C1 segment of cervical spinal cord (tissue), 14 donors: Measurements from ENCODE around the gene FIGLA.

Source experiments
- DNase-seq, 14 donors: peaks; one replicate each; lab custom pipeline; 2025; lab: John Stamatoyannopoulos, UW

The FIGLA gene

DNA sequence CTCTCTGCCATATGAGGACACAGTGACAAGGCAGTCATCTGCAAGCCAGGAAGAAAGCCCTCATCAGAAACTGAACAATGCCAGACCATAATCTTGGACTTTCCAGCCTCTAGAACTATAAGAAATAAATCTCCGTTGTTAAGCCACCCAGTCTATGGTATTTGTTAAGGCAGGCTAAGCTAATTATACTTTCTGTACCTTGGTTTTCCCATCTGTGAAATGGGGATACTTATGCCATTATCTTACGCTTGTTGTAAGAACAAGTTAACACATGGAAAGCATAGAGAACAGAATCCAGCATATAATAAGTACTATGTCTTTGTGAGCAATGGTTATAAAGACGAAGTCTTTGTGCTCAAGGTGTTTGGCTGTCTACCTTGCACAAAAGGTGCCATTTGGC lies 14.2 kb downstream of the FIGLA start:
- no peak for DNase-seq

DNA sequence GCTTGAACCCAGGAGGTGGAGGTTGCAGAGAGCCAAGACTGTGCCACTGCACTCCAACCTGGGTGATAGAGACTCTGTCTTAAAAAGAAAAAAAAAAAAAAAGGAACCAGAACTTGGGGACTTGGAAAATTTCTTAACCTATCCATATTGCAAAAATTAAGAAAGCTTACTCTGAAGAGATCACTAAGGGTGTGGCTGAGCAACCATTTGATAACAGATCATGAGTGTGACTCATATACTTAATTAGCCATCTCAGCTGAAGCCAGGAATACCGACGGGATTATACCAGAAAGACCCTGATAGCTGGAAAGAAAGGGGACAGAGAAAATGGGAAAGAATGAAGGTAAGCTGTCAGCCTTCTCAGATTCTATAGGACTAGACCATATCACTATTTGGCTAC lies 15.3 kb downstream of the FIGLA start:
- no peak for DNase-seq

- no peak for DNase-seq
Measured at GRCh38 chr2:70772486-70773155, 17.8 kb downstream of the FIGLA start.

GRCh38 chr2:70771446-70771845 lies 19.0 kb downstream of the FIGLA start:
- DNase-seq, result no peak

DNA sequence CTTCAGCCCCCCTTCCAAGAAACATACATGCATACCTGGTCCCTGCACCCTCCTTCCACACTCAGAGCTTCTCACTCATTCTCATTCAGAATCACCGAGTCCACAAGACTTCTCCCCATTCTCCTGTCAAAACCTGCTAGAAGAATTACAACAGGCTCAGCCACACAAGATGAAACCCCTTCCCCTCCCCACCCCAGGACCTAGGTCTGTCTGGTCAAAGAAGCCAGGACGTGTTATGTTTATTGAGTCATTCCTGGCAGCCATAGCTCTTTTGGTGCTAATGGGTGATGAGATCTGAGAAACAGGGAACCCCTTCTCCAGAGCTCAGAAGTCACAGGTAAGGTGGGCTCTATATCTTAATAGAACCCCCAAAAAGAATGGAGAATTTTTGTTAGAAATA lies 21.0 kb downstream of the FIGLA start:
- DNase-seq, result no peak

- DNase-seq, result no peak
Measured at GRCh38 chr2:70768590-70769085, 21.8 kb downstream of the FIGLA start.

DNA sequence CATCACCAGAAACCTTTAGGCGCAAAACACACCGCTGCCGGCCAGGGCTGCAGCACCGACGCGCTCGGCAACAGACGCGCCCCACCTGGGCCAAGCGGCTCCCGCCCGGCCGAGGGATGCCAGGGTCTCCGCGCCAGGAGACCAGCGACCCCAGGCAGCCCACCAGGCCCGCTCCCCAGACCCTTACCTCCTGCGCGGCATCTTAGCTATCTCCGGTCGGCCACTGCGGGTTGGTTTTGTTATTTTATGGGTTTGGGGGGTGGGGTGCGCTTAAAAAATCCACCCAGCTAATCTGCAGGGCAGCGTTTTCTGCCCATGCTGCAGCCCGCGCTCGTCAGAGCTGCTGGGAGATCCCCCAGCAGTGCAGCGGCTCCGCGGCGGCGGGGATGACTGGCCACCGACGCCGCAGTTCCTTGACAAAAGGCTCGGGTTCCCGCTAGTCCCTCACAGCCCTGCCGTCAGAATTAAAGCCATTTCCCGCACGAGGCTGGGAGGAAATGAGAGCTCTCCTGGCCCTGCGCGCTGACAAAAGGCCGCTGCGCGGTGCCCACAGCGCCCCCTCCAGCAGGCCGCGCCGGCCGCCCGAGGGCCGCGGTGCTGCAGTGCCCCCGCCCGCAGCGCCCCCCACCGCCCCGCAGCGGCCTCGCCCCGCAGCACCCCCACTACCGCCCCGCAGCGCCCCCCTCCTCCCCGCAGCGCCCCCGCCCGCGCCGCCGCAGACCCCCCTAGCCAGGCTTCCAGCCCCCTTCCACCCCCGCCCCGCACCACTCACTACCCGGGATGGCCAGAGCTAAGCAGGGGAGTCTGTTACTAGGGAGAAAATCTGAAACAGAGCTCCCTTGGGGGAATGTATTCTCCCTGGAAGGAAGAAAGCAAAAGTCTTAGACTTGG lies 22.5 kb downstream of the FIGLA start, which contains the start of gene ADD2:
Gene ADD2 (minus strand): TSS at position 502 of the 891 bp plus-strand sequence. CDS start 61,792 bp downstream, outside the sequence.
- peak in 11 of 14 donors; percentile 4 to 79 (median 31) for DNase-seq

DNA sequence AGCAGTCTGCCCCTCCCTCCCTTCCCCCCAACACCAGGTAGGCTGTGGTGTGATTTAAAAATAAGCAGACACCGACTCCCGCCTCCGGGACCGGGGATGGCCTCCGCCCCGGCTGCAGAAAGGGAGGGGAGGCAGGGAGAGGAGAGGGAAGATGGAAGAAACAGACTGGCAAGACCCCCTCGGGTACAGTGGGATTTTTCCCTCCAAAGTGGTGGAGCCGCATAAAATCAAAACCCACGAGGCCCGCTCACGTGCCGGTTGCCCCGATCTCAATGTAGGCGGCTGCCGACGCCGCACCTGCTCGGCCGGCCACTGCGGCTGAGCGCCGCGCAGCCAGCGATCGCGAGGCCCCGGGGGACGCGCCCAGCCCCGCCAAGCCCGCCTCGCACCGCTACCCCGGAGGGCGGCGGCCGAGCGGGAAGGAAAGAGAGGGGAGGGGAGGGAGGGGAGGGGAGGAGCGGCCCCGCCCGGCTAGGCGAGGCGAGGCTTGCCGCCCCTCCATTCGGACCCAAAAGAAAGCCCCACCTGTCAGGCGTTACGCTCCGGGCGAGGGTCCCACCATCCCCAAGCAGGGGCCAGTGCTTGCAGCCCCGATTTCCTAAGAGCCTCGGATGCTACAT lies 23.3 kb downstream of the FIGLA start:
- DNase-seq, result peak in 4 of 14 donors; percentile 6 to 77 (median 28)

GRCh38 chr2:70766357-70767078 lies 23.9 kb downstream of the FIGLA start:
- peak in 1 of 14 donors; percentile 44 for DNase-seq

- DNase-seq, result no peak
Measured at GRCh38 chr2:70765507-70765906, 24.9 kb downstream of the FIGLA start.

GRCh38 chr2:70759446-70759845 lies 31.0 kb downstream of the FIGLA start:
- DNase-seq, result peak in 2 of 14 donors; percentile 4 to 26

GRCh38 chr2:70757966-70758365 lies 32.5 kb downstream of the FIGLA start:
- no peak for DNase-seq

DNA sequence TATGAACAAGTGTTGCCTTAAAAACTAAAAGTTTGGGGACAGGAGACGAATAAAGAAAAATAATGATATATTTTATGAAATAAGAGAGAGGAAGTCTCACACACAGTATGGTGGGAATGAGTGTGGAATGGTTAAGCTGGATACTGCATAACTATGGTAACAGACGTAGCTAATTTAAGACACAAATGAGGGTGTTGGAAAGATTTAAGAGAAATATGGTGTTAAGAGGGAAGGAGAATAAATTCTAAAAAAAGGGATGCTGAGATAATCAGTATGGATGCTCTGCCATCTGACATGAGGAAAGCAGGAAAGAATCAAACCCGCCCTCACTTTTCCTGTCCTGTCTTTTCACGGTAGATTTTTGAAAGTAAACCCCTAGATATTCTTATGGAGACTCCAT lies 33.1 kb downstream of the FIGLA start:
- DNase-seq, result no peak

DNA sequence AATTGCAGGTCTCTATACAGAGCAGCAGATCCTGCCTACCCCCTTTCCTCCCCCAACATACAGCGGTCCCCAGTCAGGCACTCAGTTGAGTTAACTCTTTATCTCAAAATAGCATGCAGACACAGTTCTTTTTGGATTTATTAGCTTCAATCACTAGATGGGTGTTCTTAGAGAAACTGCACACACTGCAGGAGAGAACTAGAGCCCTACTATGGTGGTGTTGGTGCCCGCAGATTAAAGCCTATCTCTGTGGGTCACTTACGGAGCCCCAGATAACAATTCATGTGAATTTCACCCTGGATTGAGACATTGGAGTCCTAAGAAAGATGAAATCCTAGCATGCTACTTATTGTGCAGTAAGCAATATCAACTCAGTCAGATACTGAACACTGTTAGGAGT lies 34.3 kb downstream of the FIGLA start:
- DNase-seq, result no peak

DNA sequence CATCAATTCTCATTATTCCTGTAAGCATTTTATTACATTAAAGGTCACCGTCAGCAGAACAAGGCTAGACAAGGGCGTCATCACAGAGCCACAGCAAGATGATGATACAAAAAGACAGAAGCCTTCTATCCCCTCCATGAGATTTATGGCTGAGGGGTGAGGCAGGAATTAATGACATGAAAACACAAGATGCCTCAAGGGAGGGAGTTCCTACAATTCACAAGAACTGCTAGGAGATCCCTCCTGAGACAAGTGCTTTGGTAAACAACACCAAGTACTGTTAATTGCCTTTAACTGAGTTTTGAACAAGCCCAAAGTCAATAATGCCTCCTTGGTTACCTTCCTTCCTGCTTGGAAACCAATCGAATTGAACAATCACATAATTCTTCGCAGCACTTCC lies 36.5 kb downstream of the FIGLA start:
- DNase-seq, result no peak

GRCh38 chr2:70753031-70753430 lies 37.4 kb downstream of the FIGLA start:
- no peak for DNase-seq

GRCh38 chr2:70752396-70752795 lies 38.0 kb downstream of the FIGLA start:
- no peak for DNase-seq

DNA sequence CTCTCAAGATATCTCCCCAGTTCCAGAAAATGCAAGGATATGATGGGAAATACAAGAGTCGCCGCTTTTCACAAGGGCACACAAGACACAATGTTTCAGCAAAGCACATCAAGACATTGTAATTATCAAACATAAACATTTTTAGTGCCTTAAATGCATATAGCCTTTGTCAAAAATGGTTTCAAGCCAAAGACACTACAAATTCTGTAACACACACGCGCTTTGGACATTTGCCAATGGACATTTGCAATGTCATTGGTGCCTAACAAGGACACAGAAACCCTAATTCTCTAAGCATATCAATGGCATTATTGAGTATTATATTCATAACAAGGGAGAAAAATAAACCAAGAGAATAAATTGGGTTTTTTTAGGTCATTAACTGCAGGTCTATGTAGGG lies 38.6 kb downstream of the FIGLA start:
- DNase-seq, result no peak

- no peak for DNase-seq
Measured at GRCh38 chr2:70750320-70750719, 40.1 kb downstream of the FIGLA start.

DNA sequence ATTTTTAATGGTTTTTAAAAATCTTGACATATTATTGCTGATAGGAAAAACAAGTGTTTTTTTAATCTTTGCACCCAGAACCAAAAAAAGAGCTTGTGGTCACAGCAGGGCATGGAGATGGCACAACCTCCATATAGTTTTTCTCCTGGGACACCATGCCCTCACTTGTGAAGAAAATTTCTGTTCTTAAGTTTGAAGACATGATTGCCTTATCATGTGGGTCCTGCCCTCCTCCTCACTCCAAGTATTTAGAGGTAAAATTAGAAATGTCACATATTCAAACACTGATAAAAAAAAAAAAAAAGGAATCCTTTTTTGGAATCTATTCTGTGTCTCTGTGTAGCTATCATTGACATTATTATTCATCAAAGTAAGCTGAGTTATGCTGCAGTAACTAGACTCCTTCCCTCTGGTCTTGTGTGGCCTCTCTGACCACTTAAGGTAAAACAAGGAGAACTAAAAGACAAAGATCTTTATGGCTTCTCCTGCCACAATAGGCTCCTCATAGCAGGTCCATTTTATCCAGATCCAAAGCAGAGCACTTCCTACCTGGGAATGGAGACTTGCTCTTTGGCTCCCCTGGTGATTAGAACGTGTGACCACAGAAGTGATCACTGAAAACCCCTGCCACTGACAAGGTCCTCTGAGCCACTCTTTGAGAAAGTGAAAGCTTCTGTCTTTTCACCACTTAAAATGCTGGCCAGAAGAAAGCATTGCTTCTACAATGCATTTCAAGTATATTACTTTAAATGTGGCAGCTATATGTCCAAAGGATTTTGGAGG lies 42.2 kb downstream of the FIGLA start:
- no peak for DNase-seq

GRCh38 chr2:70747284-70747683 lies 43.2 kb downstream of the FIGLA start:
- no peak for DNase-seq
